Choroid plexus epithelial cell (primary cell): ENCODE results near the gene PDE6D.

ENCODE experiments used
- DNase-seq: peaks from one replicate; pipeline ENCODE4 v3.0.0-alpha.2; 2010; ENCODE audit warnings: low read depth
- H3K4me3 ChIP-seq: 2 replicates; pipeline ENCODE4 v1.5.1; 2011; ENCODE audit warnings: low read depth, mild to moderate bottlenecking, control low read depth, low read length, moderate library complexity
- CTCF ChIP-seq: conservative IDR thresholded peaks from 2 replicates; pipeline ENCODE4 v1.5.1; 2011; ENCODE audit warnings: low read depth, mild to moderate bottlenecking, control low read depth, inconsistent platforms, low read length, moderate library complexity

PDE6D gene

DNA sequence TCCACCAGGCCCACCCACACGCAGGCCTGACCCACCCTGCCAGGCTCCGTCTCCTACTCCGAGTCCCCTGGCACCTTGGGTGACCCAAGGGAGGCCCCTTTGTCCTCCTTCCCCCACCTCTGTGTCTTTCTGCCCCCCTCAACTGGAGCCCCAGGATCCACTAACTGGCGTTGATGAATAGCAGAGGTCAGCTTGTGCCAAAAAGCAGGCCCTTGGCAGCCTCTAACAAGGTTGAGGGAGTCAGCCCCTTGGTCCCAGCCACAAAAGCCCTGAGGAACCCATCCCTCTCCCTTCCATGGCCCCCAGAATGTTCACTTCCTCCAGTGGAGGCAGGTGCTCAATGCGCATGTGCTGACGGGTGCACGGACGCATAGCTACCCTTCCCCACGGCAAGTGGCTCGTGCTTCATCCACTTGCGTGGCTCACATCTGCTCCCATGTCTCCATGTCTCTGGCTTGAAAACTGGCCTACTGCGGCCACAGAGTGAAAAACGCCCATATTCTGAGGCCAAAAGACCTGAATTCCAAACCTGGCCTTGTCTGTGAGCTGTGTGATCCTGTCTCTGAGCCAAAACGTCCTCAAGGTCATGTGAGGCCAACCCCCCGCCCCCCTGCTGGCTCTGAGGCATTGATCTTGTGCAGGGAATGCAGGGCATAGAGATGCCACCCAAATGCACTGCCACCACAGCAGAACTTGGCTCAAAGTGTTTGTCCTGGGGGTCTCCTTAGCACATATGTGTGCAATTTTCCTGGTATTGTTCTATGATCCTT is 91.8 kb downstream of the PDE6D start:
- no peak overlapping the region for H3K4me3 ChIP-seq
- DNase-seq = no peak
- no peak for TF ChIP-seq CTCF

DNA sequence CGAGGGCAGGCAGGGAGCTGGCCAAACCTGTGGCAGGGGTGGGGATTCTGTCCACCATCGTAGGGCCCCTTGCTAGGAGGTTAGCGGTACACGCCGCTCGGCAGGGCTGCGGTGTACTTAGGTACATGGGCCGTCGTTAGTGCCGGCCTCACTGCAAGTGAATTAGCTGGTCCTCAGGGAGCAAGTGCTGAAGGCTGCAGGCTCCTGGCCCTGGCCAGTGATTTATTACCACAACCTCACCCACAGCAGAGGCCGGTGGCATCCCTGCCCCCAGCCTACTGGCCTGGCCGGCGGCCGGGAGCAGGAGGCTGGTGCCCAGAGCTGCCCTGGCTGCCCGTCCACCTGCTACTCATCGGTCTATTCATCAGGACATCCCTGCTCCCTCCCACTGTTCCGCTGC is 92.4 kb downstream of the PDE6D start:
- TF ChIP-seq CTCF = no peak
- no peak overlapping the region for H3K4me3 ChIP-seq
- no peak for DNase-seq

DNA sequence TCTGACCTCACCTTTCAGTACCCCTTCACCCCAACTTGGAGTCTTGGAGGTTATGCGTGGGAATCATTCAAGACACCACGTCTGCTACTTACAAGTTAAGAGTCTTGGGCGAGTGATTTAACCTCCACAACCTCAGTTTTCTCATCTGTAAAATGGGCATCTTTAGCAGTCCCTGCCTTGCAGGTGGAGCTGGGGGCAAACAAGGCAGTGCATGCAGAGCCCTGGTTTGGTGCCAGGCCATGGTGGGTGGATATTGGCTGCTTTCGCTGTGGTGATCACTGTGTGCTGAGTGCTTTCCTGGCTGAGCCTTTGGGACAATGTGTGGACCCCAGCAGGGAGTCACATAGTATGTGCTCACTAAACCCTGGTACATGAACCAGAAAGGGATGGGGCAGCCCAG is 93.1 kb downstream of the PDE6D start:
- TF ChIP-seq CTCF = no peak
- no peak overlapping the region for H3K4me3 ChIP-seq
- DNase-seq = no peak

DNA sequence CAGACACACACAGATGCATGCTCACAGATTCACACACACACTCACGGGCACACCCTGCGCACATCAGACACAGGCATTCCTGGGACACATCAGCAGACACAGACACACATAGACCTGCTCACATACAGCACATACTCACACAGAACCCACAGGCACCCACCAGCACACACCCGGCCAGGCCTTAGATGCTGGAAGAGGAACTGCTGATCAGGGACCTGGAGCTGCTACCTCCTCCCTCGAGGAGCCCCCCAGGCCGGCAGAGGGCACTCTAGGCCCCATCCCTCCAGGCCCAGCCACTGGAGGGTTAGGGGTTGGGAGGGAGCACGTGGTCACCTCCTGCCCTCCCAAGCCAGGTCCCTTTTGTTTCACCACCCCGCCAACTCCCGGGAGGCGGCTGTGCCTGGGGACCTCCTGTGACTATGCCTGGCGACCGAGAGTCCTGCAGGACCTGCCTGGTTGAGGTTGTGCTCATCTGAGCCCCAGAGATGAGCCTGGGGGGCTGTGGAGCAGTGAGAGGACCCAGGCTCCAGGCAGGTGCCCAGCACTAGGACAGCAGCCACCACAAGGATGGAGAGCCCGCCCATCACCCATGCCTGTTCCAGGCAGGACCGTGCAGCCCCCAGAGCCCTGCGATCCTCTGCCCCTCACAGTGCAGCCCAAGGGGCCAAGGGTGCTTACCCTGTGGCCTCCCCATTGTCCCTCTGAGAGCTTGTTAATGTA is 93.8 kb downstream of the PDE6D start:
- TF ChIP-seq CTCF = peak; percentile 67
- H3K4me3 ChIP-seq = no peak overlapping the region
- DNase-seq = peak; percentile 52

DNA sequence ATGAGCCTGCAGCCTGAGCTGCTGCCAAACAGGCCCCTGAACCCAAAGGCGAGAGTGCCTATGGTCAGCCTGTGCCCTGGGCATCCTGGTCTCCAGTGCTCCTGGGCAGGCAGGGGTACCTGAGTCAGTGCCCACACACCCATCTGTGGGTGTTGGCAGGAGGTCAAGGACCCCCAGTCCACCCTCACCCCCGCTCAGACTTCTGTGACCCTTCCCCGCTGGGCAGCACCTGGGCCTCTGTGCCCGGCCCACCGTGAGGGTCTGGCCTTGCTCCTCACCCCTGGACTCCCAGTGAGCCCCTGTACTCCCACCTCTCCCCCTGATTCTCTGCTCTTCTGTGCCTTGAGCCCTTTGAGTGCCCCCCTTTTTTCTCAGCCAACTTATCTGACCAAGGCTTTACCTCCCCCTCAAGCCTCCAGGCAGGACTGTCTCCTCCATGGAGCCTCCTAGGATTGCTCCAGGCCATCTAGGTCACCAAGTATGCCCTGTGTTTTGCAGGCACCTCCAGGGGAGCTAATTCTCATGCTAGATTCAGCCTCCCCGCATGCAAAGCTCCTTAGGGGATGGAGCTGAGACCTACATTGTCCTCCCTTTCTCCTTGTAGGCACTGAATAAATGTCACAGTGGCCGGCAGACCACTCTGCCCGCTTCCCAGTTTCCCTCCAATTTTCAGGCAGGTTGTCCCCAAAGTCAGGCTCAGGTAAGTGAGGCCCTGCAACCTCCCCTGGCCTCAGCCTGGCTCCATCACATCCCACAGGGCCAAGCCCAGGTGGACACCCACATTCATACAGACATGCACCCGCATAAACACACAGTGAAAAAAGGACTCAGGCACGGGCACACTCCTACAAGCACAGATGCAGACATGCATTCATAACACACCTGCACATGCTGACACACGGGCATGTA is 94.6 kb downstream of the PDE6D start:
- TF ChIP-seq CTCF = no peak
- no peak for DNase-seq

DNA sequence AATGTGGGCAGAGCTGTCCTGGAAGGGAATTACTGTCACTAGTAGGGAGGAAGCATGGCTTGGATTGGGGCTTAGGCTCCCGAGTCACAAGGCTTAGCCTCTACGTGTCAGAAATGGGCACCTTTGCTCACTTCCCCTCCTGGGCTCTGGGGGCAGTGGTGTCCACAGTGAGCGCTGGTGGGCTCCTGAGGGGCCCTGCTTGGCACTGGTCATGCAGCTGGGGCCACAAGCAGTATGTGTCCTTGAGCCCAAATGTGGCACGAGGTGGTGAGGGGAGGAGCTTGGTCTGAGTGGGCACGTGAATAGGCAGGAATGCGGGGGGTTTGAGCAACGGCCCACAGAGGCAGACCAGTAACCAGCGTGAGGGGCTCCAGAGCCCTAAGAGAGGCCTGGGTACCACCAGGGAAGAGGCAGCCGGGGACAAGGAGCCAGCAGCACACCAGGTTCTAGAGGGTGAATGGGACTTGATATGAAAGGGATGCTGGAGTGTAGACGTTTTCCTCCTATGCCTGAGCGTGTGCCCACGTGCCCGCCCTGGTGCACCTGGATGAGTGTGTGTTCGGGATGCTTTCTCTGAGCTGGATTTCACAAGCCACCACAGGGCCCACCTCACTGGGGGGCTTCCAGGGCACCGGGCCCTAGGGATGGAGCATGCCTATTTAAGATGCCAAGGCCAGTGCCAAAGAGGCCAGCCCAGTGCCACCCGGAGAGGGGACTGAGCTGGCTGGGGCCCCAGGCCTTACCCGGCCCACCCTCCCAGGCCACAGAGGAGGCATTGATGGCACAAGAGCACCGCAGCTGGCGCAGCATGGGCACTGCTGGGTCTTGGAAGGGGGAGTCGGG is 95.5 kb downstream of the PDE6D start:
- DNase-seq = no peak
- TF ChIP-seq CTCF = peak; percentile 42
- H3K4me3 ChIP-seq = no peak overlapping the region

More for the DNA sequence above, 94.6 kb downstream of the PDE6D start:
- H3K4me3 ChIP-seq = no peak overlapping the region
